ENCODE measurements around the gene NRP2. TPM values are rescaled to one million over a fixed set of nuclear protein-coding genes. Genes with fewer than 3 reads are reported as not detected.

Gene NRP2
- total and polyA plus RNA-seq, 2 of the 13 experiments (the other 11 are each of a cell fraction or from before 2014, with no cell fraction given): 0.65 to 1.4 TPM

GRCh38 chr2:205833864-205834263 lies 151.6 kb downstream of the NRP2 start:
- no peak for FAIRE-seq
- no peaks in the 10 kb centered on the region for H3K9me3 ChIP-seq (ENCODE audit: low read length)
- TF ChIP-seq KDM5A (IDR thresholded peaks at IDR 0.05; ENCODE audit: borderline replicate concordance, low read length) (no peak), ZNF557 (CRISPR knock-in tag; IDR thresholded peaks at IDR 0.05) (no peak), KAT7 (CRISPR knock-in tag; IDR thresholded peaks at IDR 0.05; ENCODE audit: borderline replicate concordance) (no peak)
- peaks cover 0 to 6% of the 10 kb centered on the region in 2 experiments; a peak in 2 of 5 replicates for H3K27me3 ChIP-seq (ENCODE audit: control insufficient read depth in 1 of 2, insufficient read depth in 2 of 2, low read length in 2 of 2)
- no peaks in the 10 kb centered on the region for H3K36me3 ChIP-seq (replicated peaks in 1 of 2; ENCODE audit: control insufficient read depth in 1 of 2, insufficient read depth in 2 of 2, low read length in 2 of 2)
- no peaks in the 10 kb centered on the region for H3K79me2 ChIP-seq (ENCODE audit: insufficient read depth, low read length)
- H3K27ac ChIP-seq (ENCODE audit: extremely low read length, insufficient read depth, low read length): no peak overlapping the region
- ChIA-PET CTCF (ENCODE audit: low intra/inter-chr PET ratio, low total read pairs) (no interaction called here), POLR2A (no interaction called here)
- no peak for ATAC-seq
- no peak overlapping the region for H3K9ac ChIP-seq (ENCODE audit: insufficient read depth, low read depth, low read length)
- H2AFZ ChIP-seq (ENCODE audit: low read length): no peak overlapping the region
- in situ Hi-C loops (cut with HindIII; ENCODE audit: extremely low pct_ligation_motif_present, low pct_unique_long_range_greater_than_20kb): no loop called here
- no peak for DNase-seq (ENCODE audit: low spot score)
- no peaks in the 10 kb centered on the region for H4K20me1 ChIP-seq (ENCODE audit: insufficient read depth, low read length)
- 0% methylated on average over 2 of the region's 2 CpGs for WGBS (ENCODE audit: low lambda C conversion rate)
- no TSS peak for BruUV-seq (replicated peaks)
- H3K4me1 ChIP-seq (ENCODE audit: insufficient read depth, low read length): no peaks in the 10 kb centered on the region
- intact Hi-C loops (cut with micrococcal nuclease; ENCODE audit: unreplicated experiment): no loop called here
- H3K4me3 ChIP-seq (replicated peaks in 1 of 3; ENCODE audit: insufficient read depth in 1 of 3, low read depth in 2 of 3, low read length in 3 of 3): no peak overlapping the region
- H3K4me2 ChIP-seq (ENCODE audit: low read depth, low read length): no peak overlapping the region

- H3K79me2 ChIP-seq (ENCODE audit: insufficient read depth, low read length): no peaks in the 10 kb centered on the region
- in situ Hi-C loops (cut with HindIII; ENCODE audit: extremely low pct_ligation_motif_present, low pct_unique_long_range_greater_than_20kb) (no loop called here), intact Hi-C loops (cut with micrococcal nuclease; ENCODE audit: unreplicated experiment) (no loop called here)
- no peak overlapping the region for H3K27ac ChIP-seq (ENCODE audit: extremely low read length, insufficient read depth, low read length)
- ChIA-PET CTCF (ENCODE audit: low intra/inter-chr PET ratio, low total read pairs) (no interaction called here), POLR2A (no interaction called here)
- H4K20me1 ChIP-seq (ENCODE audit: insufficient read depth, low read length): no peaks in the 10 kb centered on the region
- WGBS (ENCODE audit: low lambda C conversion rate): 19% methylated on average over 3 of the region's 3 CpGs
- no peak for FAIRE-seq
- H3K4me3 ChIP-seq (replicated peaks in 1 of 3; ENCODE audit: insufficient read depth in 1 of 3, low read depth in 2 of 3, low read length in 3 of 3): no peak overlapping the region
- no peaks in the 10 kb centered on the region for H3K9me3 ChIP-seq (ENCODE audit: low read length)
- H3K4me1 ChIP-seq (ENCODE audit: insufficient read depth, low read length): no peaks in the 10 kb centered on the region
- no TSS peak for BruUV-seq (replicated peaks)
- no peak overlapping the region for H3K9ac ChIP-seq (ENCODE audit: insufficient read depth, low read depth, low read length)
- H2AFZ ChIP-seq (ENCODE audit: low read length): no peak overlapping the region
- no peak for DNase-seq (ENCODE audit: low spot score)
- no peak for ATAC-seq
- H3K4me2 ChIP-seq (ENCODE audit: low read depth, low read length): no peak overlapping the region
- peaks cover 0 to 6% of the 10 kb centered on the region in 2 experiments; a peak in 2 of 5 replicates for H3K27me3 ChIP-seq (ENCODE audit: control insufficient read depth in 1 of 2, insufficient read depth in 2 of 2, low read length in 2 of 2)
- H3K36me3 ChIP-seq (replicated peaks in 1 of 2; ENCODE audit: control insufficient read depth in 1 of 2, insufficient read depth in 2 of 2, low read length in 2 of 2): no peaks in the 10 kb centered on the region
- TF ChIP-seq ZFAT (CRISPR knock-in tag; conservative IDR thresholded peaks at IDR 0.05) (no peak), ATRX (CRISPR knock-in tag; IDR thresholded peaks at IDR 0.05; ENCODE audit: borderline replicate concordance) (no peak), POGZ (CRISPR knock-in tag; IDR thresholded peaks at IDR 0.05) (no peak), ZBTB7A (CRISPR knock-in tag; IDR thresholded peaks at IDR 0.05) (no peak), KDM4B (CRISPR knock-in tag; IDR thresholded peaks at IDR 0.05) (no peak), MIER3 (CRISPR knock-in tag; IDR thresholded peaks at IDR 0.05; ENCODE audit: borderline replicate concordance) (no peak), ZBTB25 (CRISPR knock-in tag; IDR thresholded peaks at IDR 0.05) (no peak), GATAD1 (CRISPR knock-in tag; IDR thresholded peaks at IDR 0.05) (no peak), ZNF343 (CRISPR knock-in tag; IDR thresholded peaks at IDR 0.05) (no peak), ZNF253 (CRISPR knock-in tag; IDR thresholded peaks at IDR 0.05; ENCODE audit: borderline replicate concordance) (no peak), ZNF550 (CRISPR knock-in tag; IDR thresholded peaks at IDR 0.05; ENCODE audit: borderline replicate concordance) (no peak), RBM39 (IDR thresholded peaks at IDR 0.05; ENCODE audit: low read depth, low read length, poor library complexity, severe bottlenecking) (no peak)
- TF ChIP-seq, protein P1, sequence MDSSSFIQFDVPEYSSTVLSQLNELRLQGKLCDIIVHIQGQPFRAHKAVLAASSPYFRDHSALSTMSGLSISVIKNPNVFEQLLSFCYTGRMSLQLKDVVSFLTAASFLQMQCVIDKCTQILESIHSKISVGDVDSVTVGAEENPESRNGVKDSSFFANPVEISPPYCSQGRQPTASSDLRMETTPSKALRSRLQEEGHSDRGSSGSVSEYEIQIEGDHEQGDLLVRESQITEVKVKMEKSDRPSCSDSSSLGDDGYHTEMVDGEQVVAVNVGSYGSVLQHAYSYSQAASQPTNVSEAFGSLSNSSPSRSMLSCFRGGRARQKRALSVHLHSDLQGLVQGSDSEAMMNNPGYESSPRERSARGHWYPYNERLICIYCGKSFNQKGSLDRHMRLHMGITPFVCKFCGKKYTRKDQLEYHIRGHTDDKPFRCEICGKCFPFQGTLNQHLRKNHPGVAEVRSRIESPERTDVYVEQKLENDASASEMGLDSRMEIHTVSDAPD (CRISPR knock-in tag; IDR thresholded peaks at IDR 0.05): no peak
- TF ChIP-seq, protein P2, sequence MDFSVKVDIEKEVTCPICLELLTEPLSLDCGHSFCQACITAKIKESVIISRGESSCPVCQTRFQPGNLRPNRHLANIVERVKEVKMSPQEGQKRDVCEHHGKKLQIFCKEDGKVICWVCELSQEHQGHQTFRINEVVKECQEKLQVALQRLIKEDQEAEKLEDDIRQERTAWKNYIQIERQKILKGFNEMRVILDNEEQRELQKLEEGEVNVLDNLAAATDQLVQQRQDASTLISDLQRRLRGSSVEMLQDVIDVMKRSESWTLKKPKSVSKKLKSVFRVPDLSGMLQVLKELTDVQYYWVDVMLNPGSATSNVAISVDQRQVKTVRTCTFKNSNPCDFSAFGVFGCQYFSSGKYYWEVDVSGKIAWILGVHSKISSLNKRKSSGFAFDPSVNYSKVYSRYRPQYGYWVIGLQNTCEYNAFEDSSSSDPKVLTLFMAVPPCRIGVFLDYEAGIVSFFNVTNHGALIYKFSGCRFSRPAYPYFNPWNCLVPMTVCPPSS (IDR thresholded peaks at IDR 0.05): no peak
Observed at GRCh38 chr2:205834796-205835195, 152.5 kb downstream of the NRP2 start.
